Spleen (tissue), 11 donors: ENCODE data around the gene NFAT5. TPM values are rescaled to one million over a fixed set of nuclear protein-coding genes. Genes with fewer than 3 reads are reported as not detected.
"Not testable (repeated sequence)": the region's sequence is repeated elsewhere in the genome, so short reads cannot be mapped to it uniquely, and the experiment has no call there.

Source experiments
- DNase-seq: peaks from one replicate; pipeline ENCODE4 v3.0.0-alpha.2; 2020
- H3K27ac ChIP-seq, 8 donors: fragments of 200-600 bp; sonication (generic) in 7 of 8; 1 replicate in 4 of 8; 2 replicates in 4 of 8; pipeline versions ENCODE4 v1.5.0 to v1.8.0; 2016 to 2021; ENCODE audit warnings: inconsistent platforms in 4 of 8, mild to moderate bottlenecking in 4 of 8, moderate library complexity in 1 of 8
- H3K27me3 ChIP-seq, 7 donors: fragments of 200-600 bp; sonication (generic) in 6 of 7; replicated peaks in 1 of 7; 1 replicate in 4 of 7; 2 replicates in 3 of 7; pipeline versions ENCODE4 v1.5.0 to v1.8.0; 2016 to 2021; ENCODE audit warnings: inconsistent platforms in 3 of 7, mild to moderate bottlenecking in 1 of 7
- H3K36me3 ChIP-seq, 6 donors: fragments of 200-600 bp; sonication (generic) in 5 of 6; 1 replicate in 4 of 6; 2 replicates in 2 of 6; pipeline versions ENCODE4 v1.5.0 to v1.8.0; 2016 to 2021; ENCODE audit warnings: inconsistent platforms in 2 of 6
- H3K4me1 ChIP-seq, 6 donors: fragments of 200-600 bp; sonication (generic) in 5 of 6; 1 replicate in 3 of 6; 2 replicates in 3 of 6; pipeline versions ENCODE4 v1.5.0 to v1.8.0; 2016 to 2021; ENCODE audit warnings: inconsistent platforms in 3 of 6
- H3K4me3 ChIP-seq, 8 donors: fragments of 200-600 bp; sonication (generic) in 7 of 8; 1 replicate in 4 of 8; 2 replicates in 4 of 8; pipeline versions ENCODE4 v1.5.0 to v1.8.0; 2016 to 2021; ENCODE audit warnings: inconsistent platforms in 4 of 8, mild to moderate bottlenecking in 4 of 8, moderate library complexity in 2 of 8
- H3K9me3 ChIP-seq, 8 donors: fragments of 200-600 bp; sonication (generic) in 7 of 8; 1 replicate in 4 of 8; 2 replicates in 4 of 8; pipeline versions ENCODE4 v1.5.0 to v1.8.0; 2016 to 2021; ENCODE audit warnings: inconsistent platforms in 4 of 8
- POLR2A ChIP-seq, 3 donors: fragments of 450-650 bp; IDR thresholded peaks; one replicate each; pipeline ENCODE4 v1.5.1; 2017; ENCODE audit warnings: antibody characterized with exemption in 3 of 3, mild to moderate bottlenecking in 1 of 3
- POLR2AphosphoS5 ChIP-seq, 3 donors: sonication (generic); formaldehyde crosslinking; IDR thresholded peaks; one replicate each; pipeline ENCODE4 v1.5.1; 2017; ENCODE audit warnings: antibody characterized with exemption in 3 of 3
- WGBS, 5 donors: extraction: QIAGEN DNeasy Blood & Tissue Kit in 3 of 5; methylation state at CpG; one replicate each; pipeline versions ENCODE4 v1.1.5 to v1.1.7; 2013 to 2018; 5-methylcytosine and 5-hydroxymethylcytosine counted together
- intact Hi-C: fragments of 100-400 bp; cut with DNase I; formaldehyde crosslinking; loops from one replicate; pipeline ENCODE4 v1.15.0; 2023; ENCODE audit warnings: low total_unique reads
- polyA plus RNA-seq, 3 donors: library from polyadenylated mRNA; stranded (reverse); fragments of 200-250 nt; gene quantifications; one replicate each; pipeline ENCODE4 v1.2.1, GENCODE V29; 2013
- total RNA-seq, 7 donors: library from RNA; depleted of rRNA in 3 of 7; stranded (reverse); fragments of >200 nt in 3 of 7; fragmentation: NEBNext Ultra II Directional in 4 of 7; extraction: Animal tissue kit (Norgen Biotek cat#: 25700) in 4 of 7; gene quantifications; one replicate each; pipeline versions ENCODE4 v1.1.0 to v1.2.1, GENCODE V29; 2016 to 2021
- TF ChIP-seq, protein P1 (sequence below), 11 experiments: fragments of 200-600 bp in 7 of 11; fragments of 450-650 bp in 4 of 11; sonication (generic) in 4 of 11; IDR thresholded peaks in 8 of 11; conservative IDR thresholded peaks in 3 of 11; 1 replicate in 7 of 11; 2 replicates in 4 of 11; pipeline versions ENCODE4 v1.4.0 to v1.8.0; 2016 to 2021; ENCODE audit warnings: antibody characterized with exemption in 11 of 11, inconsistent platforms in 4 of 11, mild to moderate bottlenecking in 1 of 11
- donor health status: healthy with polysubstance abuse.
- donor health status: DM: no; HTN: no; CAD: no; lungs with moderate emphysema.
- donor health status: DM: no; HTN: no; CAD: no.
- donor health status: Bipolar disorder and iron deficiency.
- donor health status: healthy.
- donor health status: DM: no; HTN: no; CAD: no.
- donor health status: DM: yes; HTN: yes; CAD: no.

NFAT5 gene
- total and polyA plus RNA-seq, 10 donors: 0.79 to 96.8 (median 54.5) TPM

DNA sequence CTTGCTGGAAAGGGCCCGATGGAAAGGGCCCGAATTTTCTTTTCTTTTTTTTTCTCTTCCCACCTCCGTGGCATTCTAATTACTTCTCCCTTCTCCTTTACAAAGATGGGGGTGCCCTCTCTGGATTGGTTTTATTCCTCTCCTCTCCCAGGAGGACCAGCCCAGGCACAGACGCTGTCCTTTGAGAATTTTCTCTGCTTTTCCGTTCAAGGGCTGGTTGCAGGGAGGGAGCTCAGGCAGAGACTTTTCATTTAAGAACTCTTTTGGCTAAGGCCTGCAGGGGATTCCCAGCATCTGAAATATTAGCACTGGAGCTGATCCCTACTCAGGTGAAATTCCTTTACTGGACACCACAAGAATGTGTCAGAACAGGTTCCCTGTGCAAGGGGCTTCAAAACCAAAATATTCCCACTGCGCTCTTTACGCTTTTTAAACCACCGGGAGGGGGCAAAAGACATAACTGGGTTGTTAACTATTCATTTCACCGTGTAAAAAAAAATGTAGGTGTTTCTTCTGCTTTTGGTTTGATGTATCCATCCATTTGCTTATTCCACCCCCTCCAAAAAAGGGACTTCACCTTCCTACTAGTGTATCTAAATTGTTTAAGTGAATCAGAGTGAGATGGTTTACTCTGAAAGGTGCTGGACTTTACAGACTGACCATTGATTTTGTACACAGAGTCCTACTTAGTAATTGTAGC, 1.4 kb downstream of the NFAT5 start:
- intact Hi-C loops: loop anchor here (10.0 kb wide), 2 partner anchors 142 to 172 kb away; partner anchors contain the start of gene CYB5B
- H3K36me3 ChIP-seq: no peaks in the 10 kb centered on the region
- WGBS, 5 donors: 0 to 2% (median 1%) methylated on average over 9 of the region's 9 CpGs
- no peaks in the 10 kb centered on the region for H3K9me3 ChIP-seq
- no peak for TF ChIP-seq POLR2A (IDR thresholded peaks at IDR 0.05)
- TF ChIP-seq, protein P1, sequence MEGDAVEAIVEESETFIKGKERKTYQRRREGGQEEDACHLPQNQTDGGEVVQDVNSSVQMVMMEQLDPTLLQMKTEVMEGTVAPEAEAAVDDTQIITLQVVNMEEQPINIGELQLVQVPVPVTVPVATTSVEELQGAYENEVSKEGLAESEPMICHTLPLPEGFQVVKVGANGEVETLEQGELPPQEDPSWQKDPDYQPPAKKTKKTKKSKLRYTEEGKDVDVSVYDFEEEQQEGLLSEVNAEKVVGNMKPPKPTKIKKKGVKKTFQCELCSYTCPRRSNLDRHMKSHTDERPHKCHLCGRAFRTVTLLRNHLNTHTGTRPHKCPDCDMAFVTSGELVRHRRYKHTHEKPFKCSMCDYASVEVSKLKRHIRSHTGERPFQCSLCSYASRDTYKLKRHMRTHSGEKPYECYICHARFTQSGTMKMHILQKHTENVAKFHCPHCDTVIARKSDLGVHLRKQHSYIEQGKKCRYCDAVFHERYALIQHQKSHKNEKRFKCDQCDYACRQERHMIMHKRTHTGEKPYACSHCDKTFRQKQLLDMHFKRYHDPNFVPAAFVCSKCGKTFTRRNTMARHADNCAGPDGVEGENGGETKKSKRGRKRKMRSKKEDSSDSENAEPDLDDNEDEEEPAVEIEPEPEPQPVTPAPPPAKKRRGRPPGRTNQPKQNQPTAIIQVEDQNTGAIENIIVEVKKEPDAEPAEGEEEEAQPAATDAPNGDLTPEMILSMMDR (IDR thresholded peaks at IDR 0.05 in 8 of 11, conservative IDR thresholded peaks at IDR 0.05 in 3 of 11): peak in 2 of 11 experiments; percentile 7 to 15
- H3K4me1 ChIP-seq: peaks cover 31 to 79% (median 60%) of the 10 kb centered on the region in 6 donors
- no peaks in the 10 kb centered on the region for H3K27me3 ChIP-seq
- peak overlapping the region; percentile 59 to 92 (median 84) for H3K4me3 ChIP-seq
- no peak for DNase-seq
- peak overlapping the region; percentile 93 to 99 (median 98) for H3K27ac ChIP-seq

DNA sequence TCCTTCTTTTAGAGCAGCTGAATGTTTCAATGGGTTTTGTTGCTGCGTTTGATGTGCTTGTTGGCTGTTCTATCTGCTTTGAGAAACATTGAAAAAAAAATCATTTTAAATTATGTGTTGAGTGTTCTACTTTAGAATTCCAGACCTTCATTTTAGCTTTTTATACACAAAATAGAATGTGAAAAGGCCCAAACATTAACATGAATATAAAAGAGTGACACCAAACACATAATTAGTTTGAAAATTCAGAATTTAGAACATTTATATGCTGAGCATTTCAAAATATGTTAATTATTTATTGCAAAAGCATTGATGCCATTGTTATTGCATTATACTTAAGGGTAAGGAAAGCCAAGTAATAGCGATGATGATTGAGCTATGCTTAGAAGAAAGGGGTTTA, 2.9 kb downstream of the NFAT5 start:
- Histone ChIP-seq H3K27ac (peak overlapping the region in 4 of 8 donors; percentile 0 to 97 (median 29)), H3K4me1 (peaks cover 30 to 81% (median 58%) of the 10 kb centered on the region in 6 donors), H3K4me3 (peak overlapping the region in 1 of 8 donors; percentile 92), H3K27me3 (no peaks in the 10 kb centered on the region), H3K9me3 (no peaks in the 10 kb centered on the region), H3K36me3 (no peaks in the 10 kb centered on the region)
- intact Hi-C loops: loop anchor here (10.0 kb wide), 2 partner anchors 144 to 174 kb away; partner anchors contain the start of gene CYB5B
- DNase-seq: no peak
- TF ChIP-seq, protein P1 (IDR thresholded peaks at IDR 0.05 in 8 of 11, conservative IDR thresholded peaks at IDR 0.05 in 3 of 11): no peak
- no peak for TF ChIP-seq POLR2A (IDR thresholded peaks at IDR 0.05)
- 59 to 80% (median 63%) methylated on average over 2 of the region's 2 CpGs for WGBS, 5 donors

DNA sequence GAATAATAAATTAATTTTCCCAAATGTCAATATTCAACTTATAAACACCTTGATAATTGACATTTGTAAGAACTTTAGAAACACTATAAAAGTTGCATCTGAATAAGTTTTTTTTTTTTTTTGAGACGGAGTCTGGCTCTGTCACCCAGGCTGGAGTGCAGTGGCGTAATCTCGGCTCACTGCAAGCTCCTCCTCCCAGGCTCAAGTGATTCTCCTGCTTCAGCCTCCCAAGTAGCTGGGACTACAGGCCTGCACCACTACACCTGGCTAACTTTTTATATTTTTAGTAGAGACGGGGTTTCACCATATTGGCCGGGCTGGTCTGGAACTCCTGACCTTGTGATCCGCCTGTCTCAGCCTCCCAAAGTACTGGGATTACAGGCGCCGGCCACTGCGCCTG, 13.0 kb downstream of the NFAT5 start:
- DNase-seq: not testable (repeated sequence)

DNA sequence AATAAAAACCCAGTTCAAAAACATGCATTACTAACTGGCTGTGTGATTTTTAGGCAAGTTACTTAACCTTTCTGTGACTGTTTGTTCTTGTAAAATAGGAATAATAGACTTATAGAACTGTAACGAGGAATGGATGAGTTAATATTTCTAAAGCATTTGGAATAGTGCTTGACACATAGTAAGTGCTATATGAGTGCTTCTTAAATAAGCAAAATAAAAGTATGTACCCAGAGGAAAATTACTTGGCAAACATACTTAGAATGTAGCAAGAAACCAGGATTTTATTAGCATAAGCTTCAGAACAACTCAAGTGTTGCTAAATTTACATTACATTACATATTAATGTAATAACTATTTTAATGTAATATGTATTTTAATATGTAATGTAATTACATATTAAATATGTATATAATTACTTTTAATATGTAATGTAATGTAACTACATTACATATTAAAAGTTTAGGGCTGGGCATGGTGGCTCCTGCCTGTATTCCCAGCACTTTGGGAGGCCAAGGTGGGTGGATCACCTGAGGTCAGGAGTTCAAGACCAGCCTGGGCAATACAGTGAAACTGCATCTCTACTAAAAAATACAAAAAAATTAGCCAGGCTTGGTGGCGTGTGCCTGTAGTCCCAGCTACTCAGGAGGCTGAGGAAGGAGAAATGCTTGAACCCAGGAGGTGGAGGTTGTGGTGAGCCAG, 14.2 kb downstream of the NFAT5 start:
- TF ChIP-seq, protein P1 (IDR thresholded peaks at IDR 0.05 in 8 of 11, conservative IDR thresholded peaks at IDR 0.05 in 3 of 11): no peak
- TF ChIP-seq POLR2AphosphoS5 (IDR thresholded peaks at IDR 0.05) (no peak), POLR2A (IDR thresholded peaks at IDR 0.05) (no peak)
- intact Hi-C loops: no loop called here
- H3K9me3 ChIP-seq: no peaks in the 10 kb centered on the region
- DNase-seq: no peak
- H3K36me3 ChIP-seq: peaks cover 0 to 39% (median 0%) of the 10 kb centered on the region in 6 donors
- H3K4me3 ChIP-seq: no peak overlapping the region
- H3K27me3 ChIP-seq: no peaks in the 10 kb centered on the region
- 86 to 94% (median 88%) methylated on average over 2 of the region's 2 CpGs for WGBS, 5 donors
- no peak overlapping the region for H3K27ac ChIP-seq
- H3K4me1 ChIP-seq: peaks cover 0 to 86% (median 9%) of the 10 kb centered on the region in 6 donors

More for the DNA sequence above, 13.0 kb downstream of the NFAT5 start:
- H3K27ac ChIP-seq, H3K27me3 ChIP-seq, H3K4me3 ChIP-seq, H3K9me3 ChIP-seq, intact Hi-C loops: not testable (repeated sequence)
- 90 to 97% (median 92%) methylated on average over 9 of the region's 9 CpGs for WGBS, 5 donors
- Histone ChIP-seq H3K36me3 (peaks cover 0 to 35% (median 0%) of the 10 kb centered on the region in 6 donors), H3K4me1 (peaks cover 0 to 83% (median 8%) of the 10 kb centered on the region in 6 donors)
